GM21786 (cell line): ENCODE measurements around the gene FOXD3.
A peak's percentile ranks its signal among the peaks of the same experiment; 100 is the strongest.
"Not testable (repeated sequence)": the region's sequence is repeated elsewhere in the genome, so short reads cannot be mapped to it uniquely, and the experiment has no call there.

Experiments
- ATAC-seq: cut with Tn5 transposase; IDR thresholded peaks from one replicate; pipeline ENCODE4 v1.9.1; 2021; ENCODE audit not compliant: unreplicated experiment

The FOXD3 gene

GRCh38 chr1:63356234-63356633, 33.9 kb downstream of the FOXD3 start:
- not testable (repeated sequence) for ATAC-seq

- ATAC-seq = no peak
These were observed 37.2 kb downstream of the FOXD3 start for GRCh38 chr1:63359561-63359960.

GRCh38 chr1:63362073-63362472, 39.7 kb downstream of the FOXD3 start:
- ATAC-seq = no peak

GRCh38 chr1:63362578-63362977, 40.2 kb downstream of the FOXD3 start:
- no peak for ATAC-seq

DNA sequence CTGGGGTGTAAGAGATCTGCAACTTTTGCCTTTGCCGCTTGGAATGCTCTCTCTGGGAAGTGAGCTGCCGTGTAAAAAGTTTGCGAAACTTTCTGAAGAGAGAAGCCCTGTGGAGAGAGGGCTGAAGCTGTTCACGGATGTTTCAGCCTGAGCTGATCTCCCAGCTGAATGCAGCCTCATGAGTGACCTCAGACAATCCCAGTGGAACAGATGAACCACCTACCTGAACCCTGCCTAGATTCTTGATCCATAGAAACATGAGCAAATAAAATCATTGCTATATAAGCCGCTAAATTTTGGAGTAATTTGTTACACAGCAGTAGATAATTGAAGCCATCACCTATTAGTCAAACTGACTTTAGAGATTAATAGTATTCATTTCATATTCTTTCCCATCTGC, 40.6 kb downstream of the FOXD3 start:
- no peak for ATAC-seq

DNA sequence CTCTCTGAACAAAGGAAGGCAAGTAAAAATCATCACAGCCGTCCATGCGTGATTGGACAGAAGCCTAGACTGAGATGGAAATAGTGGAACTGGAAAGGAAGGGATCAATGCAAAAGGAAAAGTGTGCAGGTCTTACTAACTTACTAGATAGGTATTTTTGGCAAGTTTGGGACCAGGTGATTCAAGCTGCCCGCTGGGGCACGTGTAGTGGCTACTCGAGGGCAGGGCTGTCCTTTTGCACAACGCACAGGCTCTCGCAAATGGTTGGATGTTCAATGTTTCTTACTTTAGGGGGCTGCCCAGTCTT, 44.5 kb downstream of the FOXD3 start:
- ATAC-seq = no peak

GRCh38 chr1:63367215-63368103, 45.1 kb downstream of the FOXD3 start, which contains the start of gene ALG6:
ALG6 (plus strand) TSS chr1:63367627; CDS start chr1:63370978, 3,351 bp downstream.
- peak; percentile 94 for ATAC-seq

- ATAC-seq = no peak
These were observed 45.8 kb downstream of the FOXD3 start for GRCh38 chr1:63368131-63368530.
